Testis (tissue), 2 donors: ENCODE results near the gene TULP1.

Experiments used
- POLR2A ChIP-seq: fragments of 450-650 bp; IDR thresholded peaks from one replicate; pipeline ENCODE4 v1.6.1; 2017; ENCODE audit warnings: antibody characterized with exemption, mild to moderate bottlenecking, moderate library complexity
- TF ChIP-seq, protein P1 (sequence below), 3 experiments: fragments of 450-650 bp in 2 of 3; fragments of 200-600 bp in 1 of 3; sonication (generic) in 1 of 3; IDR thresholded peaks; one replicate each; pipeline ENCODE4 v1.5.1; 2016 to 2019; ENCODE audit warnings: antibody characterized with exemption in 3 of 3, mild to moderate bottlenecking in 2 of 3, moderate library complexity in 1 of 3

- TF ChIP-seq, protein P1, sequence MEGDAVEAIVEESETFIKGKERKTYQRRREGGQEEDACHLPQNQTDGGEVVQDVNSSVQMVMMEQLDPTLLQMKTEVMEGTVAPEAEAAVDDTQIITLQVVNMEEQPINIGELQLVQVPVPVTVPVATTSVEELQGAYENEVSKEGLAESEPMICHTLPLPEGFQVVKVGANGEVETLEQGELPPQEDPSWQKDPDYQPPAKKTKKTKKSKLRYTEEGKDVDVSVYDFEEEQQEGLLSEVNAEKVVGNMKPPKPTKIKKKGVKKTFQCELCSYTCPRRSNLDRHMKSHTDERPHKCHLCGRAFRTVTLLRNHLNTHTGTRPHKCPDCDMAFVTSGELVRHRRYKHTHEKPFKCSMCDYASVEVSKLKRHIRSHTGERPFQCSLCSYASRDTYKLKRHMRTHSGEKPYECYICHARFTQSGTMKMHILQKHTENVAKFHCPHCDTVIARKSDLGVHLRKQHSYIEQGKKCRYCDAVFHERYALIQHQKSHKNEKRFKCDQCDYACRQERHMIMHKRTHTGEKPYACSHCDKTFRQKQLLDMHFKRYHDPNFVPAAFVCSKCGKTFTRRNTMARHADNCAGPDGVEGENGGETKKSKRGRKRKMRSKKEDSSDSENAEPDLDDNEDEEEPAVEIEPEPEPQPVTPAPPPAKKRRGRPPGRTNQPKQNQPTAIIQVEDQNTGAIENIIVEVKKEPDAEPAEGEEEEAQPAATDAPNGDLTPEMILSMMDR (IDR thresholded peaks at IDR 0.05) = no peak
- no peak for TF ChIP-seq POLR2A
Measured at GRCh38 chr6:35547676-35548075, 35.0 kb upstream of the TULP1 start.
